ENCODE measurements around the gene SNHG17.
"Not testable (repeated sequence)": the region's sequence is repeated elsewhere in the genome, so short reads cannot be mapped to it uniquely, and the experiment has no call there.

SNHG17 gene

DNA sequence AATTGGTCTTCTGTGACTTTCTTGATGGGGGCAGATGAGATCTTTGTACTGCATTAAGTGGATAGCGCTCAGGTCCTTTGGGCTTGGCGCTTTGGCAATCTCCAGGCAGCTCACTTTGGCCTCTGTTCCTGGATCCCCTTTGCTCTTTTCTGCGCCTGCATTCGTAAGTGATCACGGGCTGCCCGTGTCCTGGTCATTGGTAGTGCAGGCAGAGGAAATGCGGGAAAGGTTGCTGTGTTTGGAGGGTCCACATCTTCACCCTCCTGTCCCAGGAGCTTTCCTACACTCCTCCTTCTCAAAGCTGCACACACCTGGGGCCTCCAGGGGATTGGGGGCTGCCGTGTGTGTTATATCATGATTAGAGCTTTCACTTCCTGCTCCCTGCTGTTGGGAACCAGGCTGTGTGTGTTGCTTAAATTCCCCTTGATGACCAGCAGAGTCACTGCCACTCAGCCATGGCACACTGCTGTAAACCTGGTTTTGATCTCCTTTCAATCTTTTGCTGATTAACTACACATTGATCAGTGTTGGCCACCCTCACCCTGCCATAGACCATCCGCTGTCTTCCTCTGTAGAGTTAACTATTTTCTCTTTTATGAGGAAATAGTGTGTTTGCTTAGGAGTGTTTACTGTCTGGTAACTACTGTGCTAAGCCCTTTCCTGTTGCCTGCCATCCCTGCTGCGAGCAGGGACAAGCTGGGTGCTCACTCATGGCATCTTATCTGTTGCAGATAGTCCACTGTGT, 13.0 kb upstream of the SNHG17 start:
- DNase-seq (ENCODE audit: low read depth) = no peak

DNA sequence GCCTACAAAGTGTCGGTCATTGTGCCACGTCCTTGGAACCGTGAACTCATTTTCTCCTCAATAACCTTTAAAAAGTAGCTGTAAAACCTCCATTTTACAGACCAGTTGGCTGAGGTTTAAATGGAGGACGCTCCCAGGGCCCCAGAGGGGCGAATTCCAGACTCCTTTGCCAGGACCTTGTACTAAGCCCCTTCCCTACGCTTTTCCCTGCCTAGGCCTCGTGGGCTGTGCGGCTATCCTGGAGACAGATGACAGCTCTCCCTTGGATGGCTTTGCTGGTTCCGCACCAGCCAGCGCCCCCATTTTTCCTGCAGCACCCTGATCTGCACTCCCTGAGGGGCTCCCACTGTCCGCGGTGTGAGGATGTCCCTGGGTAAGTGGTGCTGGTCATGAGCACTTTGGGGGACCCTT, 12.1 kb upstream of the SNHG17 start:
- DNase-seq (ENCODE audit: low read depth) = no peak

DNA sequence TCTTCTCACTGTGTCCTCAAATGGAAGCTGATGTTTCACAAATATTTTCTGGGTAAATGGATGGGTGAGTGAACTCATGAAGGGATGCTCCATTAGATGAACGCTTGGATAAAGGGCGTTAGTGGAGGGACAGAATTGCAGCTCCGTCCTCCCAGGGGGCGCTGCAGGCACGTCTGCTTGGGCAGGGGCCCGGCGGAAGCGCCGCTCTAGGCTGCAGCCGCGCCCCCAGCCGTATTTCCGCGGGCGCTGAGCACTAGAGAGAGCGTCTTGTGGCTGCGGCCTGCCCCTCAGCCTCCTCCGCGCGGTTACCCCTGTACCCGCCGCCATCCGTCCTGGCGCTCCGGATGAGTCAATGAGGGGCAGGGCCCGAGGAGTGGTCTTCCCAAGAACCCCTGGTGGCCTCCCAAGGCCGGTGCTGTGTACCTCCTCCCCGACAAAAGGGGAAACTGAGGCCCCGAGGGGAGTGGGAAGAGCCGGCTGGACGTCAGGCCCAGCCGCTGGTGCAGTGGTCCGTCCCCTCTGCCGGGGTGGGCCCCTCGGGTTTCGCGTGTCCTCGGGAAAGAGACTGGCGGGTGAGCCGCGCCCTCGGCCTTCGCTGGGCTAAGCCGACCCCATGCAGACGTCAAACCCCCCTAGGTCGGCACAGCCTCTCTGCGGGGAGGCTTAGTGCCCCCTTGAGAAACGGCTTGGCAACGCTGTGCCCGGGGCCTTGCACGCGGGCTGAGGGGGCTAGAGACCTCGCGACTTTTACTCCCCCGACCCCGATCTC, 11.5 kb upstream of the SNHG17 start:
- DNase-seq (ENCODE audit: low read depth) = peak; percentile 92

DNA sequence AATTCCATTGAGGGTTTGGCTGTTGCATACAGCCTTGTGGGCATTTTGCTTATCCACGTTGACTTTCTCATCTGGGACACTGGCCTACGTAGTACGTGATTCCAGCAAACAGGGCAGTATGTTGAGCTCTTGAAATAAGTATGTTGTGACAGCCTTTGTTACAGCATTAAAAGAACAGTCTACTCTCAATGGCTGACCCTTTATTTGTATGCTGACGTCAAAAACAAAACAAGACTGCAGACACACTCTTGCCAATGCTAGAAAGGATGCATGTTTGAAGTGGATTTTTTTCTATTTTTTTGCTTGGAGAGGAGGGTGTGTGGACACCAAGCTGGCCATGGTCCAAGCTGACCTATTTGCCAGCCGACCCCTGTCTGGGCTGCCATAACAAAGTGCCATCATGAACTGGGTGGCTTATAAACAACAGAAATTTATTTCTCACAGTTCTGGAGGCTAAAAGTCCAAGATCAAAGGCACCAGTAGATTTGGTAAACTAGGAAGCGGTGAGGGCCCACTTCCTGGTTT, 10.8 kb upstream of the SNHG17 start:
- DNase-seq (ENCODE audit: low read depth) = no peak

DNA sequence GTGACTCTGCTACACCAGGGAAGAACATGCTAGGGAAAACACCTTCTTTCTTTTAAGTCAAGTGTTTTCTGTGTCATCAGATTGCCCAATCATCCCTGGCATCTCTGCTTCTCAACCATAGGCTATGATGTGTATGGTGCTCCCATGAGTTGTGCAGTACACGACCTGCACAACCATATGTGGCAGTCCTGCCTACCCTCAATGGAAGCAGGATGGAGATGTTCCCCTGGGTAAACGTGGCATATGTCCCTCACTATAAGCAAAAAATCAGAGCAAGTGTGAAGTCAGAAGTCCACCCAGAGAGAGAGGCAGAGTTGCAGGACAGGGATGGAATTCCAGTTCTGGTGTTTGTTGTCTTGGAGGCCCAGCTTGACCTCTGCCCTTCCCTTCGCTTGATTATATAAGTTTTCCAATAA, 10.3 kb upstream of the SNHG17 start:
- no peak for DNase-seq (ENCODE audit: low read depth)

DNA sequence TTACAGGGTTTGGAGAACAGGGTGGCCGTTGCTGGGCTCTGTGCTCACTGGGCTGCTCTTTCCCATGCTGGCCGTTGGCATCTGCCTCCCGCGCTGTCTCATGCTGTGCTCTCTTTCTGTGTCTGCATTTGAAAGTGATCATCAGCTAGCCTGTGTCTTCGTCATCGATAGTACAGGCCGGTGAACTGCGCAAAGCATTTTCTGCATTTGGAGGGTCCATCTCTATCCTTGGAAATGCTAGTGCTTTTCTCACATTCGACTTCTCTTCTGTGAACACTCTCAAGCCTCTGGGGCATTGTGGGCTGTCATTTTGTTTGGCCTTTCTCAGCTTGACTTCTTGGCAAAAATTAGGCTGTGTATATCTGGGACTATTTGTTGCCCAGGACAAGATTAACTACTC, 6.8 kb upstream of the SNHG17 start:
- no peak for DNase-seq (ENCODE audit: low read depth)

DNA sequence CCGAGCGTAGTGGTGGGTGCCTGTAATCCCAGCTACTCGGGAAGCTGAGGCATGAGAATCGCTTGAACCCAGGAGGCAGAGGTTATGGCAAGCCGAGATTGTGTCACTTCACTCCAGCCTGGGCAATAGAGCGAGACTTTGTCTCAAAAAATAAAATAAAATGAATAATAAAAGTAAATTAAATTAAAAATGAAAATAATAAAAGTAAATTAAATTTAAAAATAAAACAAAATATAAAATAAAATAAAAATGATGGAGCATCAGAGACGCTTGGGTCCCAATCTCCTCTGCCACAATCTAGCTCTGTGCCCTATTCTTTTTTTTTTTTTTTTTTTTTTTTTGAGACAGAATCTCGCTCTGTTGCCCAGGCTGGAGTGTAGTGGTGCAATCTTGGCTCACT, 6.0 kb upstream of the SNHG17 start:
- not testable (repeated sequence) for DNase-seq (ENCODE audit: low read depth)

DNA sequence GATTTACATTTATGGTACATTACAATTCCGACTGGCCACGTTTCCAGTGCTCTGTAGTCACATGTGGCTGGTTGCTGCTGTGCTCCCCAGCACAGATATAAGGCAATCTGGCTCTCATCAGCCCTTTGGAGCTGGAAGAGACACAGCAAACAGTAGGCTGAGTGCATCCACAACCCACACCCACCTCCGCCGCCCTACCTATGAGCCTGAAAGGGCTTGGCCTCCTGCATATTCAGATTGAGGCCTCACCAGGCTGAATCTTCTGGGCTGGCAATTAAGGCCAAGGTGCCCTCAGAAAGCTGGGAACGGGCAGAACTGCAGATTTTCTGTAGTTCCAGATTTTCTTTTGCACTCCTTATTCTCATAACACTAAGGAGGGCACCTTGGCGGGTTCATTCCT, 2.7 kb upstream of the SNHG17 start:
- no peak for DNase-seq (ENCODE audit: low read depth)

DNA sequence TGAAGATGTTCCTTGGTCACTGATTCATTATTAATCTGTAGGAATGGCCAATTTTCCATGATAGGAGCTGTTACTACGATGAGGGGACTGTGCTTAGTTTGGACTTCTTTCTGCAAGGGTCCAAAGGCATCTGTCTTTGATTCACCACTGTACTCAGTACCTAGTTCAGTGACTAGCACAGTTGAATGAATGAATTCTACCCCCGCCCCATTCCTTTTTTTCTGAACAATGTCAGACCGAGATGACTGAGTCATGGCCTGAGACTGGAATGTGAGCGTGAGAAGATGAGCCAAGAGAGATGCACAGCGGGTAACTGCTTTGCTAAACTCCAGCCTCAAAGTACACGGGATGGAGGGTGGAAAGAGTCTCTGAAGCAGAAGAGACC, 419 bp upstream of the SNHG17 start:
- no peak for DNase-seq (ENCODE audit: low read depth)

DNA sequence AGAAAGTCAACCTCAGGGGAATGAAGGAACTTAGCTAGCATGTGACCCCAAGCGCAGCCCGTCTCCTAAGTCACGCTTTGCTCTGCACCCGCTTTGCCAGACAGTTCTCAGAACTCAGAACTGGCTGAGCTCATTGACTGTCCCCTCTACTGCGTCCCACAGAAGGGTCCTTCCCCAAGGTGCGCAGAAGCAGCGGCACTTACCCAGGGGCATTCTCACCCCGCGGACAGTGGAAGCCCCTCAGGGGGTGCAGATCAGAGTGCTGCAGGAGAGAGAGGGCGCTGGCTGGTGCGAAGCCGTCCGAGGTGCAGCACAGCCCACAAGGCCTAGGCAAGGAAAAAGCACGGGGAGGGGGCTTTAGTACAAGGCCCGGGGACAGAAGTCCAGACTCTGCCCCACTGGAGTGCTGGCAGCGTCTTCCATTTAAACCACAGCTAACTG, 807 bp downstream of the SNHG17 start:
- no peak for DNase-seq (ENCODE audit: low read depth)

DNA sequence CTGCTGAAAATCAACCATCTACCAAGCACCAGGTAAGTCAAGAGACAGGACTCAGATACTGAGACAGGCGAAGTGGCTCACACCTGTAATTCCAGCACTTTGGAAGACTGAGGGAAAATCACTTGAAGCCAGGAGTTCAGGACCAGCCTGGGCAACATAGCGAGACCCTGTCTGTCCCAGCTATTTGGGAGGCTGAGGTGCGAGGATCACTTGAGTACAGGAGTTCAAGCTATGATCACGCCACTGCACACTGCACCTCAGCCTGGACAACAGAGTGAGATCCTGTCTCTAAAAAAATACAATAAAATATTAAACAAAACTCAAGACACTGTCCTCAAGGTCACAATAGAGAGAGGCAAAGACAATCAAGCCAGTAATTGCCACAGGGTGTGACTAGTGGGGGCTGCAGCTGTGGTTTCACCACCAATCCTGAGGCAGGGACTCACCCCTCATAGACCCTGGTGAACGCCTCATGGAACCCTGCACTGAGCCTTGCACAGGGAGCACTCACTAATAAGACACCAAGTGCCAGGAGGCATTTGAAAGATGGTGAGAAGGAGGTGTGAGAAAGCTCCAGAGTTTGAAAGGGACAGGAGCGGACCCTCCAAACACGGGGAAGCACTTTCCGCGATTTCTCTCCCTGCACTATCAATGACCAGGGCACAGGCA, 1.7 kb downstream of the SNHG17 start:
- DNase-seq (ENCODE audit: low read depth) = no peak

DNA sequence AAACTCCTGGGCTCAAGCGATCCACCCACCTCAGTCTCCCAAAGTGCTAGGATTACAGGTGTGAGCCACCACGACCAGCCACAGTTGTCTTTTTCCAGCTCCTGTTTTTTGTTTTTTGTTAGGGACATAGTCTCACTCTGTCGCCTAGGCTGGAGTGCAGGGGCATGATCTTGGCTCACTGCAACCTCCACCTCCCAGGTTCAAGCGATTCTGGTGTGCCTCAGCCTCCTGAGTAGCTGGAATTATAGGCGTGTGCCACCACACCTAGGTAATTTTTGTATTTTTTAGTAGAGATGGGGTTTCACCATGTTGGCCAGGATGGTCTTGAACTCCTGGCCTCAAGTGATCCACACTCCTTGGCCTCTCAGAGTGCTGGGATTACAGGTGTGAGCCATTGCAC, 2.3 kb downstream of the SNHG17 start:
- DNase-seq (ENCODE audit: low read depth) = not testable (repeated sequence)

DNA sequence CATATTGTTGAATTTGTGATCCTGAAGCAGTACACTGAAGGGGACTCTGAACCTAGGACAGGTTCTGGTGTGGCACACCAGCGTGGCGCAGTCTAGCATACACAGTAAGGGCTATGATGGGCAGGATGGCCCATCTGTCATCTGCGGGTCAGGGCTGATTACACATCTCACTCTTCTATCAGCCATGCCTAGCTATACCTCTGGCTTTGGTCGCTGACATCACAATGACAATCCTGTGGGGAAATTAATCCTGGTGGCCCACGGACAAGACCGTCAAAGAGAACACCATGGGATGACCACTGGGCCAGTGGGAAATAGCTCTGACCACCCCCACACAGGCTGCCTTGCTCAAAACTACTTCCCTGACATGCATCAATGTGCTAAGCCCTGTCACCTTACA, 2.8 kb downstream of the SNHG17 start:
- DNase-seq (ENCODE audit: low read depth) = no peak

DNA sequence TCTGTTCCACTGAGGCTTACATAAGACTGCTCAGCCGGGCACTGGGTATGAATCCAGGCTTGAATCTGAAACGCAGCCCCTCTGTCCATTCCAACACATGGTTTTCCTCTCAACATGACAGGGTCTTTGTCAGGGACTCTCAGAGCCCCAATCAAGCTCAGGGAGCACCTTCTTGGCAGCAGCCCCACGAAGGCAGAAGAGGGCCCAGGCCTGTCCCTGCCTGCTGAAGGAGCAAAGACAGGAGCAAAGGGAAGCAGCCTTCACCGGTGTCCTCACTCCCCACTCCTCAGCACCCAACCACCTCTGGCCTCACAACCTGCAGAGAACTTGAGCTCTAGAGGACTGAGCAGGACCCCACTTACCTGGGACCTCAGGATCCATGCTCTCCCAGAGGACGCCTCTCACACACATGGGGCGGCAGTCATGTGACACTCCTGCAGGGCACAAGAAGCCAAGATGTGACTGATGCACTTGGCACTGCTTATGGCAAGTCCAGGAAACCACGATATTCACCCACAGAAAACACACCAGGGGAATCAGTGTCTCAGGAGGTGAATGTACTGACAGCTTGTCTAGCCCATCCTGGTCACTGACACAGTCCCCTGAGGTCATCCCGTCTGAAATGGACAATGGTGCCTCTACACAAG, 4.3 kb downstream of the SNHG17 start:
- DNase-seq (ENCODE audit: low read depth) = no peak

DNA sequence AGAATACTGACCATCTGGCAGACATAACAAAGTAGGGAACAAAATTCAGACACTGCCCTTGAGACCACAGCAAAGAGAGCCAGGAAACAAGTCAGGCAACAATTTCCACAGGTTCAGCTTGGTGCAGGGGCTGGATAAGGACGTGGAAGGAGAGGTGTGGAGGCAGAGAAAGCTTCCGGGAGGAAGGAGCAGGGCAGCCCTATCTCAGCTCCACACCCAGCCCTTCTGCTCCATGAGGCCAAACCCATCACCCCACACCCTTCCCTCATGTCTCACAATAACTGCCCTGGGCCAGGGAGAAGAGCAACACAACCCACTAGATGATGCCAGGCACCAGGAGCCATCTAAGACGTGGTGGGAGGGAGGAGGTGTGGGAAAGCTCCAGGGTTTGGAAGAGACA, 5.8 kb downstream of the SNHG17 start:
- no peak for DNase-seq (ENCODE audit: low read depth)

DNA sequence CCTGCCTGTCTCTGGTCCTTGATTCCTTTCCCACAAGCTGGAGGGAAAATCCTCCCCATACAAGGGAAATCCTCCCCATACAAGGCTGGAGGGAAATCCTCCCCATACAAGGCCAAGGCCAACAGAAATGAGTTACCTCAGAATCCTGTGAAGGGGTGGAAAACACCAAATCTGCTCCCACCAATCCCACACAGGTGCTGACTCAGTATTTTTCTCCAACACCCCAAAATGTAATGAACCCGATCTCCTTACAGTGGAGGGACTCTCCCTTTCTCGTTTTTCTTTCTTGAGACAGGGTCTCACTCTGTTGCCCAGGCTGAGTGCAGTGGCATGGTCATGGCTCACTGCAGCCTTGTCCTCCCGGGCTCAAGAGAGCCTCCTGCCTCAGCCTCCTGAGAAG, 6.3 kb downstream of the SNHG17 start:
- DNase-seq (ENCODE audit: low read depth) = no peak

DNA sequence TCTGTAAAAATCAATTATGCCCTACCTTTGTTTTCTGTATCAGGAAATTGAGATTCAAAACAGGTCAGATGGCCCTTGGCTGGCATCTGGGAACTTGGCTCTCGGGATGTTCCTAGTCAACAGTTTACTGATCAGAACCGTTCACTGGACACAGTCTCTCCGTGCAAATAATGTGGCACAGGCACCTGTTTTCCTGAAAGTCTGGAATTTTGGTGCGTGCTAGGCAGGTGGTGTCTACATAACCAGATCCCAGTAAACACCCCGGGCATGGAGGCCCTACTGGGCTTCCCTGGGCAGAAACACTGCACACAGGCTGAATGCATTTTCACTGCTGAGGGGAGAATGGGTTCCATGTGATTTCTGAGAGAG, 7.5 kb downstream of the SNHG17 start:
- no peak for DNase-seq (ENCODE audit: low read depth)

DNA sequence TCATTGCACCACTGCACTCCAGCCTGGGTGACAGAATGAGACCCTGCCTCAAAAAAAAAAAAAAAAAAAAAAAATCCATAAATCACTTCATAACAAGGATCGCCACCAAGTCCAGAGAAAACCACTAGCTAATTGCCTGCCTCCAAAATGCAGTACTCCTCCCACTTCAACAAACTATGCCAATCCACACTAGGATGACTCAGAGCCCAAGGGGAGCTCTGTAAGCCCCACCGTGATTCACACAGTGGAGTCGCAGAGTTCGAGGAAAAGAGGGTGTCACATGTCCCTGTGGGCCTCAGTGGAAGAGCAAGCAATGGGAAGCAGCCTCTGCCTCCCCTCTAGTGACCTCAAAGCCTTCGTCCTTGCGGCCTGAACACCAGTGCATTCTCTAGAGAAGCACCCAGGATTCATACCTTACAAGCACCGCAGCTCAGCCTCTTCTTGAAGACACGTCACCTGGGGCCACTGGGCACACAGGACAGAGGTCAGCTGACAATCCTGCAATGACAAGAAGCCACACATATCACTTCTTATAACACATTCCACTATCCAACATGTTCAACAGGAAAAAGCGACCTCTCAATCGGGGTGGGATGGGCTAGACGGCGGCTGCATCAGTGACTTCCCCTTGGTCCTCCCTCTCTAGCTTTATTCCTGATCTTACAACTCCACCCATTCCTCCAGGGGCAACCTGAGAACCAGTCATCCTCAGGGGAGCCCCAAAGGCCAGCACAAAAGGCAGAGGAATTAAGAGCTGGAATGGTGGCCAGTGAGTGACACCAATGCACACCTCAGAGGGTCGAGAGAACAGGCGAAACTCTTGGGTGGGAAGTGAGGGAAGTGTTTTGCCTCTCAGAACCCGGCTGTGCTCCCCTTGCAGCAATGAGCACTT, 8.9 kb downstream of the SNHG17 start:
- DNase-seq (ENCODE audit: low read depth) = no peak

DNA sequence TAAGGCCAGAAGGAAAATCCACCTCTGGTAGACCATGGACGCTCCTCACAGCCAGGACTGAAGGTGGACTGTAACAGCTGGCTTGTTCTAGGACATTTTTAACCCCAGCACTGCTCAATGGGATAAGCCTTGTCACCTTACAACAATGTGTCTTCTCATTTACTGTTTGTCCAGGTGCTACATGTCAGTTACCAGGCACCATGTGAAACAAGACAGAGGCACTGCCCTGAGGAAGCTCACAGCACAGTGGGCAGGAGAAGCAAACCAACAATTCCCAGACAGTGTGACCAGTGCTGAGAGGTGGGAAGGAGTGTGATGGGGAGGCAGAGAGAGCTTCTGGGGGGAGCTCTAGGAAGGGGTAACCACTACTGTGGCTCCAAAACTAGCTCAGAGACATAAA, 10.7 kb downstream of the SNHG17 start:
- no peak for DNase-seq (ENCODE audit: low read depth)

DNA sequence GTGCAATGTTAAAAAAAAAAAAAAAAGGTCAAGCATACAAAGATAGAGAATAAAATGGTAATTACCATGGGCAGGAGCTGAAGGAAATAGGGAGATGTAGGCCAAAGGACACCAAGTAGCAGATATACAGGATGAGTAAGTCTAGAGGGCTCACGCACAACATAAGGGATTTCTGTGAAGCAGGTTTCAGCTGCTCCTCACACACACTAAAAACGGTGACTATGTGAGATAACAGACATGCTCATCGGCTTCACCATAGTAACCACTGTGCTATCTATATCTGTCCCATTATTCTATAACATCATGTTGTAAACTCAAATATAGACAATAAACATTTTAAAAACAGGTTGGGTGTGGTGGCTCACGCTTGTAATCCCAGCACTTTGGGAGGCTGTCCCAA, 11.6 kb downstream of the SNHG17 start:
- no peak for DNase-seq (ENCODE audit: low read depth)

DNA sequence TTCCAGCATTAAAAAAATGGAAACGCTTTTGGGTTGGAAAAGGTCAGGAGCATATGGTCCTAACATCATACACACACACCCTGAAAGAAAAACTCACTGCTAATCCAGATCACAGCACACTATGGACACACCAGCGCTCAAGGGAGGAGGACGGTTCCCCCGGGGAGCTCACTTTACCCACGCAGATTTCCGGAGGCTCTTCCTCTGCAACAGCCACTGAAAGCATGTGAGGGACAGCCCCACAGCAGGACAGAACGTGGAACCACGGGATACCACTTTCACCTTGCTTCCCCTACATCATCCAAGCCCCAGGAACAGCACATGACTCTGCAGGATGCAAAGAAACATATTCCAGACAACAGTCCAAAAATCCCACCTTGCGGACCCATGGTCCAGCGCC, 13.2 kb downstream of the SNHG17 start:
- no peak for DNase-seq (ENCODE audit: low read depth)

All from activated T-helper 9 cell treated with anti-CD3 and anti-CD28 coated beads, Interleukin-2, amount 50 U/mL, for 16 hours (primary cell).